WTC11 (cell line): ENCODE results near the gene CARHSP1. TPM values are rescaled to one million over a fixed set of nuclear protein-coding genes. Genes with fewer than 3 reads are reported as not detected.

Source experiments
- ATAC-seq: fragments of 200-7000 bp; cut with Tn5 transposase; 2 replicates; pipeline ENCODE4 v1.10.0; 2021; ENCODE audit warnings: mild to moderate bottlenecking, moderate library complexity
- CTCF ChIA-PET: fragments of 300-600 bp; sonication (Branson Sonifier 250); formaldehyde crosslinking; loops from one replicate; lab custom pipeline; 2021; ENCODE audit warnings: antibody characterized with exemption; lab: Charles Lee
- POLR2A ChIA-PET: fragments of 350-600 bp; sonication (Branson Sonifier 250); formaldehyde crosslinking; loops from one replicate; lab custom pipeline; 2021; ENCODE audit warnings: antibody characterized with exemption; lab: Charles Lee
- DNase-seq: peaks from one replicate; pipeline ENCODE4 v3.0.0; 2021; ENCODE audit warnings: low spot score
- H3K27ac Mint-ChIP-seq: 2 replicates; pipeline ENCODE4 v1.8.0; 2021; ENCODE audit warnings: mixed read lengths
- H3K27me3 Mint-ChIP-seq: 2 replicates; pipeline ENCODE4 v1.8.0; 2021; ENCODE audit warnings: low read depth, mild to moderate bottlenecking, moderate library complexity, mixed read lengths
- H3K36me3 Mint-ChIP-seq: 2 replicates; pipeline ENCODE4 v1.8.0; 2021; ENCODE audit warnings: mixed read lengths
- H3K4me1 Mint-ChIP-seq: 2 replicates; pipeline ENCODE4 v1.8.0; 2022; ENCODE audit warnings: mixed read lengths
- H3K4me3 Mint-ChIP-seq: 2 replicates; pipeline ENCODE4 v1.8.0; 2021; ENCODE audit warnings: mild to moderate bottlenecking, moderate library complexity, mixed read lengths
- H3K9me3 Mint-ChIP-seq: 2 replicates; pipeline ENCODE4 v1.8.0; 2021; ENCODE audit warnings: mixed read lengths
- ARID4B ChIP-seq: sonication (generic); formaldehyde crosslinking; IDR thresholded peaks from 2 replicates; pipeline ENCODE4 v1.8.0; 2023; ENCODE audit warnings: missing genetic modification reagents, mild to moderate bottlenecking, borderline replicate concordance
- ATF1 ChIP-seq: sonication (generic); formaldehyde crosslinking; IDR thresholded peaks from 2 replicates; pipeline ENCODE4 v1.8.1; 2023; ENCODE audit warnings: mild to moderate bottlenecking, moderate library complexity, missing genetic modification reagents
- CTCF ChIP-seq: fragments of 200-600 bp; IDR thresholded peaks from 2 replicates; pipeline ENCODE4 v1.8.0; 2022; ENCODE audit warnings: antibody characterized with exemption
- EMX1 ChIP-seq: fragments of 250-450 bp; sonication (Bioruptor Pico); IDR thresholded peaks from 2 replicates; pipeline ENCODE4 v1.8.0; 2021; ENCODE audit warnings: mild to moderate bottlenecking
- ERG ChIP-seq: fragments of 250-450 bp; sonication (Bioruptor Pico); IDR thresholded peaks from 2 replicates; pipeline ENCODE4 v1.8.0; 2021; ENCODE audit warnings: mild to moderate bottlenecking
- ETV6 ChIP-seq: sonication (generic); formaldehyde crosslinking; IDR thresholded peaks from 2 replicates; pipeline ENCODE4 v1.8.1; 2022; ENCODE audit warnings: mild to moderate bottlenecking, missing genetic modification reagents
- GRHL2 ChIP-seq: fragments of 250-450 bp; sonication (Bioruptor Pico); IDR thresholded peaks from 2 replicates; pipeline ENCODE4 v1.8.0; 2022; ENCODE audit warnings: mild to moderate bottlenecking, moderate library complexity; ENCODE audit not compliant: insufficient replicate concordance, severe bottlenecking
- IRF2 ChIP-seq: sonication (generic); formaldehyde crosslinking; IDR thresholded peaks from 2 replicates; pipeline ENCODE4 v1.8.0; 2022; ENCODE audit warnings: low read depth, missing genetic modification reagents, borderline replicate concordance
- JUN ChIP-seq: sonication (generic); formaldehyde crosslinking; IDR thresholded peaks from 2 replicates; pipeline ENCODE4 v1.8.0; 2023; ENCODE audit warnings: mild to moderate bottlenecking, missing genetic modification reagents
- MAX ChIP-seq: sonication (generic); formaldehyde crosslinking; IDR thresholded peaks from 2 replicates; pipeline ENCODE4 v1.8.0; 2022; ENCODE audit warnings: mild to moderate bottlenecking, missing genetic modification reagents
- MXD4 ChIP-seq: fragments of 250-450 bp; sonication (Bioruptor Pico); IDR thresholded peaks from 2 replicates; pipeline ENCODE4 v1.8.0; 2021; ENCODE audit warnings: mild to moderate bottlenecking, moderate library complexity, borderline replicate concordance
- NR1H2 ChIP-seq: sonication (generic); formaldehyde crosslinking; IDR thresholded peaks from 2 replicates; pipeline ENCODE4 v1.9.0; 2021; ENCODE audit warnings: mild to moderate bottlenecking, moderate library complexity, missing genetic modification reagents
- OVOL2 ChIP-seq: fragments of 250-450 bp; sonication (Bioruptor Pico); IDR thresholded peaks from 2 replicates; pipeline ENCODE4 v1.9.0; 2021; ENCODE audit warnings: mild to moderate bottlenecking, borderline replicate concordance
- PRDM15 ChIP-seq: sonication (generic); formaldehyde crosslinking; IDR thresholded peaks from 2 replicates; pipeline ENCODE4 v1.8.0; 2022; ENCODE audit warnings: missing genetic modification reagents
- PREB ChIP-seq: sonication (generic); formaldehyde crosslinking; IDR thresholded peaks from 2 replicates; pipeline ENCODE4 v1.8.1; 2022; ENCODE audit warnings: mild to moderate bottlenecking, missing genetic modification reagents, moderate library complexity, borderline replicate concordance
- RORB ChIP-seq: fragments of 250-450 bp; sonication (Bioruptor Pico); IDR thresholded peaks from 2 replicates; pipeline ENCODE4 v1.9.0; 2021; ENCODE audit warnings: mild to moderate bottlenecking
- TEAD1 ChIP-seq: sonication (generic); formaldehyde crosslinking; IDR thresholded peaks from 2 replicates; pipeline ENCODE4 v1.8.0; 2022; ENCODE audit warnings: mild to moderate bottlenecking, missing genetic modification reagents
- ZNF219 ChIP-seq: sonication (generic); formaldehyde crosslinking; IDR thresholded peaks from 2 replicates; pipeline ENCODE4 v1.8.0; 2023; ENCODE audit warnings: missing genetic modification reagents, mild to moderate bottlenecking, borderline replicate concordance
- ZNF671 ChIP-seq: fragments of 250-450 bp; sonication (Bioruptor Pico); IDR thresholded peaks from 2 replicates; pipeline ENCODE4 v1.8.0; 2021; ENCODE audit warnings: mild to moderate bottlenecking
- ZSCAN18 ChIP-seq: fragments of 250-450 bp; sonication (Bioruptor Pico); IDR thresholded peaks from 2 replicates; pipeline ENCODE4 v2.1.2; 2022; ENCODE audit warnings: mild to moderate bottlenecking, moderate library complexity
- total RNA-seq: library from RNA; stranded (reverse); gene quantifications from 3 replicates; pipeline ENCODE4 v1.2.3, GENCODE V29; 2021

The CARHSP1 gene
- total RNA-seq, 1 experiment from 2014 or later = 261 TPM

GRCh38 chr16:8849411-8850011 is 19.3 kb downstream of the CARHSP1 start:
- POLR2A ChIA-PET = interaction anchor here (1.6 kb wide), 1 partner anchor 19 kb away, joined by 4 read pairs; the partner anchor contains the start of gene CARHSP1
- H3K27ac Mint-ChIP-seq = peak overlapping the region; percentile 93
- H3K4me1 Mint-ChIP-seq = peaks cover 49% of the 10 kb centered on the region
- ATAC-seq (no peak), DNase-seq (no peak)
- TF ChIP-seq JUN (CRISPR knock-in tag) (no peak), OVOL2 (CRISPR knock-in tag) (no peak), TEAD1 (CRISPR knock-in tag) (no peak), ETV6 (CRISPR knock-in tag) (no peak)
- CTCF ChIA-PET = interaction anchor here (0.7 to 3.4 kb wide), 2 partner anchors 20 to 30 kb away, joined by 3 to 8 read pairs; partner anchors contain the start of gene CARHSP1
- H3K4me3 Mint-ChIP-seq = no peak overlapping the region
- H3K9me3 Mint-ChIP-seq = no peaks in the 10 kb centered on the region
- peaks cover 52% of the 10 kb centered on the region for H3K36me3 Mint-ChIP-seq
- no peaks in the 10 kb centered on the region for H3K27me3 Mint-ChIP-seq

GRCh38 chr16:8848939-8849391 is 19.8 kb downstream of the CARHSP1 start:
- peak overlapping the region; percentile 91 for H3K27ac Mint-ChIP-seq
- CTCF ChIA-PET = interaction anchor here (0.5 to 3.4 kb wide), 5 partner anchors 20 to 89 kb away, joined by 3 to 8 read pairs (median 3); partner anchors contain the start of gene CARHSP1
- peaks cover 49% of the 10 kb centered on the region for H3K36me3 Mint-ChIP-seq
- no peak for DNase-seq
- H3K27me3 Mint-ChIP-seq = no peaks in the 10 kb centered on the region
- H3K9me3 Mint-ChIP-seq = no peaks in the 10 kb centered on the region
- peaks cover 52% of the 10 kb centered on the region for H3K4me1 Mint-ChIP-seq
- no peak for ATAC-seq
- POLR2A ChIA-PET = interaction anchor here (1.6 kb wide), 1 partner anchor 20 kb away, joined by 4 read pairs; the partner anchor contains the start of gene CARHSP1
- TF ChIP-seq ZSCAN18 (CRISPR knock-in tag) (no peak), ARID4B (CRISPR knock-in tag) (no peak), NR1H2 (no peak), EMX1 (CRISPR knock-in tag) (no peak), ZNF671 (no peak), MXD4 (CRISPR knock-in tag) (no peak), ZNF219 (CRISPR knock-in tag) (no peak), RORB (no peak), ERG (CRISPR knock-in tag) (no peak), PRDM15 (CRISPR knock-in tag) (no peak), PREB (CRISPR knock-in tag) (no peak), MAX (CRISPR knock-in tag) (no peak), ATF1 (CRISPR knock-in tag) (no peak), CTCF (no peak), GRHL2 (CRISPR knock-in tag) (no peak), IRF2 (CRISPR knock-in tag) (no peak)
- no peak overlapping the region for H3K4me3 Mint-ChIP-seq
